NCI-H446 treated with DMSO at 0.1 percent for 48 hours (cell line): ENCODE data around the gene PAGR1.
A peak's percentile ranks its signal among the peaks of the same experiment; 100 is the strongest.
"Not testable (repeated sequence)": the region's sequence is repeated elsewhere in the genome, so short reads cannot be mapped to it uniquely, and the experiment has no call there.

Source experiments
- DNase-seq: peaks from one replicate; lab custom pipeline; 2025; lab: John Stamatoyannopoulos, UW

Gene PAGR1

GRCh38 chr16:29791845-29792807, 23.8 kb upstream of the PAGR1 start:
- no peak for DNase-seq

GRCh38 chr16:29793153-29793552, 22.8 kb upstream of the PAGR1 start:
- not testable (repeated sequence) for DNase-seq

GRCh38 chr16:29794231-29794710, 21.7 kb upstream of the PAGR1 start:
- no peak for DNase-seq

- DNase-seq = no peak
These were observed 13.5 kb upstream of the PAGR1 start for GRCh38 chr16:29802416-29802935.

- DNase-seq = no peak
These were observed 11.9 kb upstream of the PAGR1 start for GRCh38 chr16:29804020-29804419.

GRCh38 chr16:29804455-29805231, 11.3 kb upstream of the PAGR1 start:
- no peak for DNase-seq

- peak; percentile 95 for DNase-seq
These were observed 10.5 kb upstream of the PAGR1 start for GRCh38 chr16:29805232-29806098.

GRCh38 chr16:29806099-29806579, 9.8 kb upstream of the PAGR1 start, which contains the start of gene MAZ:
MAZ (plus strand) TSS chr16:29806529; CDS start chr16:29806702, 173 bp downstream.
- DNase-seq = no peak

GRCh38 chr16:29806641-29807425, 9.1 kb upstream of the PAGR1 start:
- DNase-seq = peak; percentile 49

GRCh38 chr16:29807426-29808218, 8.3 kb upstream of the PAGR1 start:
- peak; percentile 71 for DNase-seq

- DNase-seq = no peak
These were observed 7.6 kb upstream of the PAGR1 start for GRCh38 chr16:29808219-29808900.

GRCh38 chr16:29809031-29809747, 6.8 kb upstream of the PAGR1 start:
- no peak for DNase-seq

GRCh38 chr16:29809850-29810698, 5.9 kb upstream of the PAGR1 start:
- DNase-seq = no peak

- no peak for DNase-seq
These were observed 5.2 kb upstream of the PAGR1 start for GRCh38 chr16:29810699-29811169.

- peak; percentile 86 for DNase-seq
These were observed 4.6 kb upstream of the PAGR1 start for GRCh38 chr16:29811170-29811895.

GRCh38 chr16:29811896-29812665, 3.9 kb upstream of the PAGR1 start, which contains the start of gene PRRT2:
PRRT2 (plus strand) TSS chr16:29812193; CDS start chr16:29813055, 862 bp downstream.
- DNase-seq = peak; percentile 38
